Measurements from ENCODE around the gene P2RX5. TPM values are rescaled to one million over a fixed set of nuclear protein-coding genes. Genes with fewer than 3 reads are reported as not detected.
"Not testable (repeated sequence)": the region's sequence is repeated elsewhere in the genome, so short reads cannot be mapped to it uniquely, and the experiment has no call there.

Gene P2RX5
- total RNA-seq, 2 experiments from 2014 or later = 69.7 to 77.5 TPM

DNA sequence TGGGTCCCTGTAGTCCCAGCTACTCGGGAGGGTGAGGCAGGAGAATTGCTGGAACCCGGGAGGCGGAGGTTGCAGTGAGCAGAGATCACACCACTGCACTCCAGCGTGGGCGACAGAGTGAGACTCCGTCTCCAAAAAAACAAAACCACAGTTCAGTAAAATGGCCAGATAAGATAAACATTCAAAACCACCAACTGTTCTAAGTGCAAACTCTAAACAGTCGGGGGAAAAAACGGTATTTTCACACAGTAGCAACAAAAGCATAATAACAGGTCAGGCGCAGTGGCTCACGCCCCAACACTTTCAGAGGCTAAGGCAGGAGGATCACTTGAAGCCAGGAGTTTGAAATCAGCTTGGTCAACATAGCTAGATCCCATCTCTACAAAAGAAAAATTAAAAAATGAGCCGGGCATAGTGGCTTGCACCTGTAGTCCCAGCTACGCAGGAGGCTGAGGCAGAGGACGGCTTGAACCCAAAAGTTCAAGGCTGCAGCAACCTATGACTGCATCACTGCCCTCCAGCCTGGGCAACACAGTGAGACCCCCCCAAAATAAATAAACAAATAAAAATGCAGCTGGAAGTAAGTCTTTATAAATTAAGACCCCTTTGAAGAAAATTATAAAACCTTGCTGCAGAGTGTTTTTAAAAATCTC, 17.0 kb upstream of the P2RX5 start:
- Mint-ChIP-seq H3K36me3 (ENCODE audit: low read depth) (peaks cover 50% of the 10 kb centered on the region), H3K27ac (peak overlapping the region; percentile 73), H3K4me1 (peaks cover 61% of the 10 kb centered on the region), H3K27me3 (no peaks in the 10 kb centered on the region), H3K9me3 (ENCODE audit: low read depth) (no peaks in the 10 kb centered on the region), H3K4me3 (peak overlapping the region; percentile 26)
- POLR2A ChIA-PET = interaction anchor here (1.5 kb wide), 1 partner anchor 10 kb away, joined by 5 read pairs; the partner anchor contains the start of gene HASPIN
- ATAC-seq (peak; percentile 8), DNase-seq (peak; percentile 63)
- CTCF ChIA-PET = interaction anchor here (0.6 to 0.9 kb wide), 2 partner anchors 25 to 46 kb away, joined by 3 to 4 read pairs; no protein-coding TSS in a partner anchor
- intact Hi-C loops (cut with DNase I, micrococcal nuclease) = loop anchor here in 1 of 2 experiments (1.0 kb wide), 1 partner anchor 7 kb away; no protein-coding TSS in a partner anchor

GRCh38 chr17:3710951-3711383, 15.0 kb upstream of the P2RX5 start:
- Mint-ChIP-seq H3K4me3 (peak overlapping the region; percentile 55), H3K27ac (peak overlapping the region; percentile 83), H3K4me1 (peaks cover 55% of the 10 kb centered on the region), H3K27me3 (no peaks in the 10 kb centered on the region), H3K9me3 (ENCODE audit: low read depth) (no peaks in the 10 kb centered on the region), H3K36me3 (ENCODE audit: low read depth) (peaks cover 32% of the 10 kb centered on the region)
- intact Hi-C loops (cut with DNase I, micrococcal nuclease) = loop anchor here (1.0 to 2.0 kb wide), 7 partner anchors 12 to 135 kb away; partner anchors contain the start of genes HASPIN (in 2 of the 2), EMC6 (in 1 of the 2), NCBP3 (in 1 of the 2) and P2RX5 (in 1 of the 2)
- DNase-seq = peak; percentile 82
- CTCF ChIA-PET = interaction anchor here (0.7 to 2.1 kb wide), 8 partner anchors 9 to 117 kb away, joined by 3 to 16 read pairs (median 6); partner anchors contain the start of gene HASPIN
- POLR2A ChIA-PET = interaction anchor here (0.7 to 1.7 kb wide), 7 partner anchors 12 to 135 kb away, joined by 3 to 13 read pairs (median 5); partner anchors contain the start of genes HASPIN and P2RX5
- ATAC-seq = peak; percentile 98

GRCh38 chr17:3708366-3708765, 12.4 kb upstream of the P2RX5 start:
- ChIA-PET CTCF (interaction anchor here (0.6 to 1.5 kb wide), 5 partner anchors 31 to 841 kb away, joined by 3 to 4 read pairs (median 3); no protein-coding TSS in a partner anchor), POLR2A (no interaction called here)
- no peak for ATAC-seq
- Mint-ChIP-seq H3K9me3 (ENCODE audit: low read depth) (no peaks in the 10 kb centered on the region), H3K27me3 (no peaks in the 10 kb centered on the region), H3K36me3 (ENCODE audit: low read depth) (peaks cover 19% of the 10 kb centered on the region), H3K27ac (peak overlapping the region; percentile 68), H3K4me3 (no peak overlapping the region), H3K4me1 (peaks cover 45% of the 10 kb centered on the region)
- intact Hi-C loops (cut with DNase I, micrococcal nuclease) = no loop called here
- no peak for DNase-seq

GRCh38 chr17:3705718-3705984, 9.7 kb upstream of the P2RX5 start:
- ATAC-seq; H3K9me3 Mint-ChIP-seq (ENCODE audit: low read depth); DNase-seq; H3K27me3 Mint-ChIP-seq; H3K4me3 Mint-ChIP-seq; intact Hi-C loops (cut with DNase I, micrococcal nuclease); H3K27ac Mint-ChIP-seq: not testable (repeated sequence)
- ChIA-PET POLR2A (interaction anchor here (0.6 kb wide), 1 partner anchor 58 kb away, joined by 3 read pairs; no protein-coding TSS in a partner anchor), CTCF (interaction anchor here (0.7 kb wide), 1 partner anchor 23 kb away, joined by 3 read pairs; no protein-coding TSS in a partner anchor)
- peaks cover 24% of the 10 kb centered on the region for H3K4me1 Mint-ChIP-seq
- H3K36me3 Mint-ChIP-seq (ENCODE audit: low read depth) = peaks cover 14% of the 10 kb centered on the region

GRCh38 chr17:3704931-3705717, 9.2 kb upstream of the P2RX5 start:
- no peaks in the 10 kb centered on the region for H3K27me3 Mint-ChIP-seq
- ChIA-PET CTCF (no interaction called here), POLR2A (no interaction called here)
- no peak for DNase-seq
- no peak for ATAC-seq
- intact Hi-C loops (cut with DNase I, micrococcal nuclease) = no loop called here
- H3K9me3 Mint-ChIP-seq (ENCODE audit: low read depth) = peaks cover 2% of the 10 kb centered on the region
- H3K36me3 Mint-ChIP-seq (ENCODE audit: low read depth) = peaks cover 14% of the 10 kb centered on the region
- H3K27ac Mint-ChIP-seq = no peak overlapping the region
- H3K4me1 Mint-ChIP-seq = peaks cover 21% of the 10 kb centered on the region
- H3K4me3 Mint-ChIP-seq = no peak overlapping the region

- DNase-seq; intact Hi-C loops (cut with DNase I, micrococcal nuclease); H3K4me1 Mint-ChIP-seq; H3K9me3 Mint-ChIP-seq (ENCODE audit: low read depth); H3K27ac Mint-ChIP-seq; H3K27me3 Mint-ChIP-seq; H3K4me3 Mint-ChIP-seq: not testable (repeated sequence)
- H3K36me3 Mint-ChIP-seq (ENCODE audit: low read depth) = peaks cover 14% of the 10 kb centered on the region
- peak; percentile 22 for ATAC-seq
- CTCF ChIA-PET = interaction anchor here (1.1 to 3.1 kb wide), 4 partner anchors 9 to 36 kb away, joined by 3 to 11 read pairs (median 6); no protein-coding TSS in a partner anchor
- POLR2A ChIA-PET = interaction anchor here (0.6 kb wide), 1 partner anchor 30 kb away, joined by 3 read pairs; no protein-coding TSS in a partner anchor
Observed at GRCh38 chr17:3702041-3702539, 6.1 kb upstream of the P2RX5 start.

DNA sequence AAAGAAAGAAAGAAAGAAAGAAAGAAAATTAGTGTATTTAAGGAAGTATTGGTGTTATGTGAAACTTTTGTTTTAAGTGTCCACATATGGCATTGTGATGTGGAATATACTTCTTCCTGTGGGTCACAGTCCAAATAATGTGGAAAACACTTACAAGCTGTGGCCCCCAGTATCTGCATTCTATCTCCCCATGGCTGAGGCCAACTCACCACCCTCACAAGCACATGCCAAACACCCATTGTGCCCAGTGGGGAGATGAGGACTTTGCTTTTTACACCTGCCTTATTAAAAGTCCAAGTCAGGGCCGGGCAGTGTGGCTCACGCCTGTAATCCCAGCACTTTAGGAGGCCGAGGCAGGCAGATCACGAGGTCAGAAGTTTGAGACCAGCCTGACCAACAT, 4.0 kb upstream of the P2RX5 start:
- POLR2A ChIA-PET = no interaction called here
- H3K27me3 Mint-ChIP-seq = no peaks in the 10 kb centered on the region
- no peak overlapping the region for H3K27ac Mint-ChIP-seq
- H3K4me3 Mint-ChIP-seq = no peak overlapping the region
- intact Hi-C loops (cut with DNase I, micrococcal nuclease) = no loop called here
- peaks cover 2% of the 10 kb centered on the region for H3K9me3 Mint-ChIP-seq (ENCODE audit: low read depth)
- DNase-seq (no peak), ATAC-seq (no peak)
- CTCF ChIA-PET = no interaction called here
- H3K4me1 Mint-ChIP-seq = no peaks in the 10 kb centered on the region
- H3K36me3 Mint-ChIP-seq (ENCODE audit: low read depth) = peaks cover 14% of the 10 kb centered on the region

DNA sequence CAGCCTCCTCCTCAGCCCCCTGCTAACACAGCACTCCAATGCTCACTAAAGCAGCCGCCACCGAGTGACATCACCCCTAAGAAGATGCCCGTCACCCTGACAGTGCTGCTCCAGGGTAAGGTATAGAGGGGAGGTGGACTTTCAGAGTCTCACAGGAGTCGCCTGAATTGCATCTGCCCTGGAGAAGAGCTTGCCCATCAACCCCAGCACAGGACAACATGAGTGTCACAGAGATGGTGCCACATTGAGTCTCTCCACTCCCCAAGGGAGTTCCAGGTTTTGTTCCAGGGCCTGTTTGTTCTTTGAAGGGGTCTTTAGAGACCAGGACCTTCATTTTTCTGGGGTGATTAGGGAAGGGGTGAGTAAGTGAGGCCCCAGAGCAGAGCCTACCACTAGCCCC, 2.2 kb upstream of the P2RX5 start:
- intact Hi-C loops (cut with DNase I, micrococcal nuclease) = no loop called here
- POLR2A ChIA-PET = no interaction called here
- peaks cover 14% of the 10 kb centered on the region for H3K36me3 Mint-ChIP-seq (ENCODE audit: low read depth)
- no peaks in the 10 kb centered on the region for H3K27me3 Mint-ChIP-seq
- no peak overlapping the region for H3K27ac Mint-ChIP-seq
- peaks cover 2% of the 10 kb centered on the region for H3K9me3 Mint-ChIP-seq (ENCODE audit: low read depth)
- ATAC-seq (no peak), DNase-seq (no peak)
- H3K4me3 Mint-ChIP-seq = no peak overlapping the region
- CTCF ChIA-PET = no interaction called here
- H3K4me1 Mint-ChIP-seq = peaks cover 13% of the 10 kb centered on the region

- POLR2A ChIA-PET = interaction anchor here (0.6 to 1.3 kb wide), 2 partner anchors 14 to 1192 kb away, joined by 3 to 6 read pairs; no protein-coding TSS in a partner anchor
- peaks cover 7% of the 10 kb centered on the region for H3K36me3 Mint-ChIP-seq (ENCODE audit: low read depth)
Observed at GRCh38 chr17:3697103-3697476, 1.1 kb upstream of the P2RX5 start.

DNA sequence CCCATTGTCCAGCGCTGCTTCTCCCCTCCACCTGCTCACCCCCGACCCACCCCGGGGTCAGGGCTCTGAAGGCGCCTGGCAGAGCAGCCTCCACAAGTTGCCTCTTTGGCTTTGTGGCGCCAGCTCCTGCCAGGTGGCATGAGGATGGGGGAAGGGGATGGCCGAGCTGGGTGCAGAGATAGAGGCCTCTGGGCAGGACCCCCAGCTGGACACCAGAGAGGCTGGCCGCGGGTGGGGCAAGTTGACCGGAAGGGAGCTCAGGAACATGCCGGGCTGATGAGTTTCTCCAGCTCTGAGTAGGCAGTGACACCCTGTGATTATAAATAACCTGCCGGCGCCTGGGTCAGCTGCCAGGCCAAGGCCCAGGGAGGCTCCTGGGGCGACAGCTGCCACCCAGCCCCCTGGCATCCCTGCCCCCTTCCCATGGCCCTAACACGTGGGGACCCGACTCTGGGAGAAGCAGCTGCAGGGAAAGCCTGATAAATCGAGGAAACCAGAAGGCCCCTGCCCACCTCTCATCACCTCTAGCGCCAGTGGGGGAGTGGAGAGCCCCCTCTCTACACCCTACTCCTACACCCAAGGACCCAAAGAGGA, 729 bp downstream of the P2RX5 start:
- Mint-ChIP-seq H3K9me3 (ENCODE audit: low read depth) (no peaks in the 10 kb centered on the region), H3K27me3 (no peaks in the 10 kb centered on the region), H3K4me3 (peak overlapping the region; percentile 81), H3K4me1 (peaks cover 15% of the 10 kb centered on the region), H3K36me3 (ENCODE audit: low read depth) (no peaks in the 10 kb centered on the region), H3K27ac (peak overlapping the region; percentile 75)
- ChIA-PET POLR2A (interaction anchor here (0.5 to 0.8 kb wide), 3 partner anchors 28 to 161 kb away, joined by 3 read pairs; no protein-coding TSS in a partner anchor), CTCF (interaction anchor here (0.6 to 2.0 kb wide), 10 partner anchors 8 to 135 kb away, joined by 3 to 10 read pairs (median 4); no protein-coding TSS in a partner anchor)
- peak; percentile 17 for ATAC-seq
- DNase-seq = peak; percentile 33
- intact Hi-C loops (cut with DNase I, micrococcal nuclease) = loop anchor here in 1 of 2 experiments (2.0 kb wide), 1 partner anchor 16 kb away; no protein-coding TSS in a partner anchor

More at GRCh38 chr17:3697103-3697476, 1.1 kb upstream of the P2RX5 start:
- H3K4me3 Mint-ChIP-seq = no peak overlapping the region
- CTCF ChIA-PET = interaction anchor here (0.7 to 0.9 kb wide), 3 partner anchors 19 to 40 kb away, joined by 3 to 4 read pairs (median 3); no protein-coding TSS in a partner anchor
- intact Hi-C loops (cut with DNase I, micrococcal nuclease) = no loop called here
- H3K4me1 Mint-ChIP-seq = peaks cover 15% of the 10 kb centered on the region
- DNase-seq (no peak), ATAC-seq (no peak)
- H3K27ac Mint-ChIP-seq = no peak overlapping the region
- no peaks in the 10 kb centered on the region for H3K27me3 Mint-ChIP-seq
- H3K9me3 Mint-ChIP-seq (ENCODE audit: low read depth) = no peaks in the 10 kb centered on the region
